Chondrocyte (in vitro differentiated cells): Measurements from ENCODE around the gene UBLCP1. TPM values are rescaled to one million over a fixed set of nuclear protein-coding genes. Genes with fewer than 3 reads are reported as not detected.

Experiments used
- DNase-seq: peaks from one replicate; pipeline ENCODE4 v3.0.0; 2021; ENCODE audit warnings: mixed read lengths, low spot score
- H3K27ac Mint-ChIP-seq: one replicate; pipeline ENCODE4 v1.8.0; 2021; ENCODE audit warnings: mild to moderate bottlenecking, moderate library complexity, mixed read lengths; ENCODE audit not compliant: unreplicated experiment
- H3K27me3 Mint-ChIP-seq: 2 replicates; pipeline ENCODE4 v1.8.0; 2021; ENCODE audit warnings: low read depth, mixed read lengths
- H3K36me3 Mint-ChIP-seq: 2 replicates; pipeline ENCODE4 v1.8.0; 2021; ENCODE audit warnings: low read depth, mixed read lengths
- H3K4me1 Mint-ChIP-seq: 2 replicates; pipeline ENCODE4 v1.8.0; 2021; ENCODE audit warnings: low read depth, mild to moderate bottlenecking, mixed read lengths
- H3K4me3 Mint-ChIP-seq: one replicate; pipeline ENCODE4 v1.8.0; 2021; ENCODE audit warnings: mild to moderate bottlenecking, moderate library complexity, mixed read lengths; ENCODE audit not compliant: unreplicated experiment
- H3K9me3 Mint-ChIP-seq: 2 replicates; pipeline ENCODE4 v1.8.0; 2021; ENCODE audit warnings: low read depth, mixed read lengths
- CTCF ChIP-seq: fragments of 200-600 bp; sonication (generic); IDR thresholded peaks from 2 replicates; pipeline ENCODE4 v1.5.0; 2021; ENCODE audit warnings: antibody characterized with exemption, mild to moderate bottlenecking, moderate library complexity
- total RNA-seq: library from RNA; stranded (reverse); gene quantifications from 3 replicates; pipeline ENCODE4 v1.2.1, GENCODE V29; 2021

Gene UBLCP1
- total RNA-seq, 1 donor from 2014 or later: 33.2 TPM

DNA sequence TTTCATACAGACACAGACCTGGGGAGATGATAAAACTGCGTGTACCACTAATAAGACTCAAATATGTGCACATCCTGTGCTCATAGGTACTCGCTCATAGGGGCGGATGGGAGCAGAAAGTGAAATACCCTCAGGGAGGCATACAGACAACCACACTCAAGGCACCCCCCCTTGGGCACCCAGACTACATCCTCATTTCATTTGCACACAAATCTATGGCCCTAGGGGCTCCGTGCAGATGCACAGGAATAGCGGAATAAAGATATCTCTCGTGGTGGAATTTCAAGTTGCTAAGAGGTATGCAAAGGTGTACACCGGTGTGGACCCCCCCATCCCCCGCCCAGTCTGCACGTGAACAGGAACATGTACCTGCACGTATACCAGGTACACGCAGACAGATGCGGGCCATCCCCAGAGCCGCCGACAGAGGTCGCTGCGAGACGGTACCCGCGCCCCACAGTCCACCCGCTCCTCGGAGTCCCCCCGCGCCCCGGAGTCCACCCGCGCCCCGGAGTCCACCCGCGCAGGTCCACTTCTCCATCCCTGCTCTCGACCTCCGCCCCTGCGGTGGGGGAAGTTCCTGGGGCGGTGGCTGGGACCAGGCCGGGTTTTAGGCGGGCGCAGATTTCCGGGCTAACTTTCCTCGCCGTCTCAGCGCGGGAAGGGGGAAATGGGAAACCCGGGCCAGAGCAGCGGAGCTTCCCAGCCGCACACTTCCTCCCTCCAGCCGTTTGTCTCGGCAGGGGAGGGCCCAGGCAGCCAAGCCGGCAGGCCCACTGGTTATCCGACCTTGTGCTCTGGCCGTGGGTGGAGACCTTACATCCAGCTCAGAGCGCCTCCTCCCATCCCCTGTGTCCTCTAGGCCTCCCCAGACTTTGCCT is 68.2 kb downstream of the UBLCP1 start:
- peak; percentile 91 for TF ChIP-seq CTCF
- H3K27ac Mint-ChIP-seq: peak overlapping the region; percentile 42

GRCh38 chr5:159332800-159333544 is 69.9 kb downstream of the UBLCP1 start:
- no peaks in the 10 kb centered on the region for H3K9me3 Mint-ChIP-seq
- TF ChIP-seq CTCF: no peak
- H3K4me3 Mint-ChIP-seq: no peak overlapping the region
- DNase-seq: no peak
- peaks cover 29% of the 10 kb centered on the region for H3K4me1 Mint-ChIP-seq
- no peaks in the 10 kb centered on the region for H3K36me3 Mint-ChIP-seq
- H3K27ac Mint-ChIP-seq: no peak overlapping the region
- peaks cover 6% of the 10 kb centered on the region for H3K27me3 Mint-ChIP-seq

More for the DNA sequence above, 68.2 kb downstream of the UBLCP1 start:
- DNase-seq: no peak
- H3K36me3 Mint-ChIP-seq: no peaks in the 10 kb centered on the region
- peaks cover 18% of the 10 kb centered on the region for H3K4me1 Mint-ChIP-seq
- peaks cover 11% of the 10 kb centered on the region for H3K27me3 Mint-ChIP-seq
- H3K9me3 Mint-ChIP-seq: no peaks in the 10 kb centered on the region
- peak overlapping the region; percentile 67 for H3K4me3 Mint-ChIP-seq

GRCh38 chr5:159333545-159333925 is 70.4 kb downstream of the UBLCP1 start:
- no peak overlapping the region for H3K4me3 Mint-ChIP-seq
- no peak overlapping the region for H3K27ac Mint-ChIP-seq
- no peaks in the 10 kb centered on the region for H3K9me3 Mint-ChIP-seq
- H3K36me3 Mint-ChIP-seq: no peaks in the 10 kb centered on the region
- no peak for TF ChIP-seq CTCF
- peaks cover 31% of the 10 kb centered on the region for H3K4me1 Mint-ChIP-seq
- no peak for DNase-seq
- peaks cover 5% of the 10 kb centered on the region for H3K27me3 Mint-ChIP-seq

Other genes with a start within 250 kb of the UBLCP1 start
- gene EBF1, start 163.4 kb upstream of the UBLCP1 start, total RNA-seq: 60.9 to 71.5 TPM (median 67.9 TPM) in 3 replicates
- gene RNF145, start 53.7 kb upstream of the UBLCP1 start, total RNA-seq: 79.0 to 83.9 TPM (median 82.5 TPM) in 3 replicates
- not detected in 3 replicates for gene IL12B, start 67.2 kb downstream of the UBLCP1 start, total RNA-seq